Fibroblast of the conjunctiva (primary cell): Measurements from ENCODE around the gene SERBP1.
"Not testable (repeated sequence)": the region's sequence is repeated elsewhere in the genome, so short reads cannot be mapped to it uniquely, and the experiment has no call there.

Source experiments
- DNase-seq: peaks from one replicate; pipeline ENCODE4 v3.0.0-alpha.2; 2010; ENCODE audit warnings: low read depth

The SERBP1 gene

GRCh38 chr1:67440339-67440738 lies 10.1 kb upstream of the SERBP1 start:
- no peak for DNase-seq

- no peak for DNase-seq
These were observed 9.3 kb upstream of the SERBP1 start for GRCh38 chr1:67439277-67440029.

- DNase-seq: no peak
These were observed 7.8 kb upstream of the SERBP1 start for GRCh38 chr1:67437961-67438360.

GRCh38 chr1:67436511-67437055 lies 6.4 kb upstream of the SERBP1 start:
- no peak for DNase-seq

GRCh38 chr1:67434491-67434890 lies 4.3 kb upstream of the SERBP1 start:
- peak; percentile 44 for DNase-seq

GRCh38 chr1:67433837-67434236 lies 3.6 kb upstream of the SERBP1 start:
- DNase-seq: no peak

- DNase-seq: no peak
These were observed 2.5 kb upstream of the SERBP1 start for GRCh38 chr1:67432745-67433144.

- no peak for DNase-seq
These were observed 1.8 kb upstream of the SERBP1 start for GRCh38 chr1:67431869-67432578.

- DNase-seq: no peak
These were observed 1.1 kb upstream of the SERBP1 start for GRCh38 chr1:67431156-67431765.

- DNase-seq: no peak
These were observed 459 bp downstream of the SERBP1 start for GRCh38 chr1:67429528-67430357.

GRCh38 chr1:67429011-67429527 lies 1.1 kb downstream of the SERBP1 start:
- DNase-seq: no peak

GRCh38 chr1:67427947-67428346 lies 2.3 kb downstream of the SERBP1 start:
- DNase-seq: no peak

- no peak for DNase-seq
These were observed 2.7 kb downstream of the SERBP1 start for GRCh38 chr1:67427465-67427864.

GRCh38 chr1:67420835-67421492 lies 9.2 kb downstream of the SERBP1 start:
- no peak for DNase-seq

GRCh38 chr1:67418839-67419586 lies 11.2 kb downstream of the SERBP1 start:
- DNase-seq: no peak

- DNase-seq: not testable (repeated sequence)
These were observed 12.5 kb downstream of the SERBP1 start for GRCh38 chr1:67417733-67418132.

- no peak for DNase-seq
These were observed 15.2 kb downstream of the SERBP1 start for GRCh38 chr1:67415041-67415440.

- no peak for DNase-seq
These were observed 15.6 kb downstream of the SERBP1 start for GRCh38 chr1:67414574-67414973.

- not testable (repeated sequence) for DNase-seq
These were observed 17.1 kb downstream of the SERBP1 start for GRCh38 chr1:67413101-67413500.

GRCh38 chr1:67408148-67408547 lies 22.1 kb downstream of the SERBP1 start:
- DNase-seq: no peak
